GM10266 (cell line): ENCODE data around the gene RASA3.

ENCODE experiments used
- DNase-seq: peaks from one replicate; pipeline ENCODE4 v3.0.0; 2012; ENCODE audit errors: extremely low spot score
- CTCF ChIP-seq: IDR thresholded peaks from 2 replicates; pipeline ENCODE4 v1.5.1; 2012; ENCODE audit warnings: mild to moderate bottlenecking, low read depth; ENCODE audit not compliant: control insufficient read depth, insufficient read depth; ENCODE audit errors: missing control alignments

RASA3 gene

GRCh38 chr13:114090476-114090875, 41.9 kb downstream of the RASA3 start:
- no peak for TF ChIP-seq CTCF
- no peak for DNase-seq

GRCh38 chr13:114089751-114090400, 42.5 kb downstream of the RASA3 start:
- DNase-seq, result no peak
- TF ChIP-seq CTCF, result no peak

DNA sequence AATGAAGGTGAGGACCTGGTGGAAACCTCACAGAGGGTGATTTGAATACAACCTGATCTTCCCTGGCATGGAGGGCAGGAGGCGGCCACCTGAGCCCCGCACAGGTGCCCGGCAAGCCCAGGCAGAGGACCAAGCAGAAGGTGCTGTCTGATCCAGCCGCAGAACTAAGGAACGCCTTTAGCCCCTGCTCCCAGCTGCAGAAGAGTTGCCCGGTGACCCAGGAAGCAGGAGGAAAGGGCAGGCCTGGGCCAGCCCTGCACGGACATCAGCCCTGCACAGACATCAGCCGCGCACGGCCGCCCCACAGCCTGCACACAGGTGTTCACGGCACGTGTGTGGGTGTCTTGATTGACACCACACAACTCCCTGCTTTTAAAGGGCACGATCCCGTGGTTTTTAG, 43.1 kb downstream of the RASA3 start:
- DNase-seq, result no peak
- TF ChIP-seq CTCF, result no peak

GRCh38 chr13:114088863-114089262, 43.6 kb downstream of the RASA3 start:
- DNase-seq, result no peak
- TF ChIP-seq CTCF, result no peak

- DNase-seq, result no peak
- no peak for TF ChIP-seq CTCF
Observed at GRCh38 chr13:114088234-114088633, 44.2 kb downstream of the RASA3 start.

- no peak for DNase-seq
- no peak for TF ChIP-seq CTCF
Observed at GRCh38 chr13:114087430-114087829, 45.0 kb downstream of the RASA3 start.

DNA sequence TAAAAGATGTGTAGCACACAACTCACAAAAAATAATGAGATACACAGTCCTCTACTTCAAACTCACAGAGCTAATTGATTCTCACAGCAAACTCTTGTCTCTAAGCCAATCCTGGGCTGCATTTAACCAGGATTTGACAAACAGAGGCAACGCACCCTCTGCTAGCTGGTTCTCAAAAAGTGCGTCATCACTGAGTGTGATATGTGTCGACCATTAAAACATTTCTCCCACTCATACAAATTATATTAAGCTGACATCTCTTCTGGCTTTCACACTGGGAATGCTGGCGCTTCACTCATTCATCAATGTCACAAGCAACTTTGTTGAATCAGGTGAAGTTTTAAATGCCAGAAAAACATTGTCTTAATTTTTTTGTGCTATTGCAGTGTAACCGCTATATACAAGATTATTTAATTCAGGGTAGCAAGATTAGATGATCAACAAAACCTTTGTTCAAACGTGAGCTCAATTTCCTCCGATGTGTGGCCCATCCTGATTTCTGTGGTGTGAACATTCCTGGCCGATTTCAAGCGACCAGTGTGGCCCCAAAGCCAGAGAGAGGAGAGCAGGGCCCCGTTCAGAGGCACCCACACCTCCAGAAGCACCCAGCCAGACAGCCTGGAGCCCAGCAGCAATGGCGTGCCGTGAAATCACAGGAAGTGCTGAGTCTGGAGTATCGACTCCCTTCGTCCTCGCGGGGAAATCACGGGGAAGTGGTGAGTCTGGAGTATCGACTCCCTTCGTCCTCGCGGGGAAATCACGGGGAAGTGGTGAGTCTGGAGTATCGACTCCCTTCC, 49.4 kb downstream of the RASA3 start:
- TF ChIP-seq CTCF, result no peak
- DNase-seq, result no peak
